ENCODE data around the gene PTPRM. TPM values are rescaled to one million over a fixed set of nuclear protein-coding genes. Genes with fewer than 3 reads are reported as not detected.

PTPRM gene
- total RNA-seq, 1 experiment from 2014 or later: not detected

GRCh38 chr18:7681298-7681697 is 114.2 kb downstream of the PTPRM start:
- intact Hi-C loops (cut with micrococcal nuclease; ENCODE audit: unreplicated experiment): no loop called here
- no peak overlapping the region for H3K4me3 ChIP-seq (ENCODE audit: low read depth, low read length, poor library complexity, severe bottlenecking)
- no peaks in the 10 kb centered on the region for H3K36me3 ChIP-seq (ENCODE audit: insufficient read depth, low read length, poor library complexity, severe bottlenecking)
- H3K27me3 ChIP-seq (replicated peaks; ENCODE audit: insufficient read depth, low read depth, low read length, poor library complexity): no peaks in the 10 kb centered on the region
- DNase-seq (ENCODE audit: low spot score): no peak
- no TSS peak for BruUV-seq (replicated peaks)
- ChIA-PET CTCF (no interaction called here), POLR2A (ENCODE audit: low non-redundant PET) (no interaction called here)
- no peak overlapping the region for H3K27ac ChIP-seq (ENCODE audit: low read depth, low read length, poor library complexity, severe bottlenecking)
- peaks cover 8% of the 10 kb centered on the region for H3K9me3 ChIP-seq (ENCODE audit: low read depth, low read length, poor library complexity, severe bottlenecking)
- no peaks in the 10 kb centered on the region for H3K4me1 ChIP-seq (ENCODE audit: insufficient read depth, low read length, poor library complexity, severe bottlenecking)
- TF ChIP-seq CTCF (conservative IDR thresholded peaks at IDR 0.05; ENCODE audit: low read depth, low read length): no peak
- no peak for TF ChIP-seq EZH2 (IDR thresholded peaks at IDR 0.05; ENCODE audit: borderline replicate concordance, low read depth, low read length, poor library complexity, severe bottlenecking)

GRCh38 chr18:7682321-7682720 is 115.2 kb downstream of the PTPRM start:
- TF ChIP-seq CTCF (conservative IDR thresholded peaks at IDR 0.05; ENCODE audit: low read depth, low read length): no peak
- TF ChIP-seq EZH2 (IDR thresholded peaks at IDR 0.05; ENCODE audit: borderline replicate concordance, low read depth, low read length, poor library complexity, severe bottlenecking): no peak
- ChIA-PET CTCF (no interaction called here), POLR2A (ENCODE audit: low non-redundant PET) (no interaction called here)
- intact Hi-C loops (cut with micrococcal nuclease; ENCODE audit: unreplicated experiment): no loop called here
- BruUV-seq (replicated peaks): no TSS peak
- Histone ChIP-seq H3K36me3 (ENCODE audit: insufficient read depth, low read length, poor library complexity, severe bottlenecking) (no peaks in the 10 kb centered on the region), H3K4me1 (ENCODE audit: insufficient read depth, low read length, poor library complexity, severe bottlenecking) (no peaks in the 10 kb centered on the region), H3K27ac (ENCODE audit: low read depth, low read length, poor library complexity, severe bottlenecking) (no peak overlapping the region), H3K27me3 (replicated peaks; ENCODE audit: insufficient read depth, low read depth, low read length, poor library complexity) (no peaks in the 10 kb centered on the region), H3K4me3 (ENCODE audit: low read depth, low read length, poor library complexity, severe bottlenecking) (no peak overlapping the region), H3K9me3 (ENCODE audit: low read depth, low read length, poor library complexity, severe bottlenecking) (peaks cover 14% of the 10 kb centered on the region)
- DNase-seq (ENCODE audit: low spot score): no peak

- Histone ChIP-seq H3K4me1 (ENCODE audit: insufficient read depth, low read length, poor library complexity, severe bottlenecking) (no peaks in the 10 kb centered on the region), H3K27me3 (replicated peaks; ENCODE audit: insufficient read depth, low read depth, low read length, poor library complexity) (no peaks in the 10 kb centered on the region), H3K4me3 (ENCODE audit: low read depth, low read length, poor library complexity, severe bottlenecking) (no peak overlapping the region), H3K36me3 (ENCODE audit: insufficient read depth, low read length, poor library complexity, severe bottlenecking) (no peaks in the 10 kb centered on the region), H3K9me3 (ENCODE audit: low read depth, low read length, poor library complexity, severe bottlenecking) (peaks cover 14% of the 10 kb centered on the region), H3K27ac (ENCODE audit: low read depth, low read length, poor library complexity, severe bottlenecking) (no peak overlapping the region)
- no TSS peak for BruUV-seq (replicated peaks)
- POLR2A ChIA-PET (ENCODE audit: low non-redundant PET): no interaction called here
- no peak for DNase-seq (ENCODE audit: low spot score)
- intact Hi-C loops (cut with micrococcal nuclease; ENCODE audit: unreplicated experiment): no loop called here
- TF ChIP-seq EZH2 (IDR thresholded peaks at IDR 0.05; ENCODE audit: borderline replicate concordance, low read depth, low read length, poor library complexity, severe bottlenecking) (no peak), CTCF (conservative IDR thresholded peaks at IDR 0.05; ENCODE audit: low read depth, low read length) (no peak)
- CTCF ChIA-PET: no interaction called here
Observed at GRCh38 chr18:7683753-7684152, 116.6 kb downstream of the PTPRM start.
